IPS-NIHi7 (cell line): ENCODE data around the gene CAPZA1.

Experiments
- DNase-seq: peaks from one replicate; pipeline ENCODE4 v3.0.0; 2012; ENCODE audit warnings: mixed read lengths; ENCODE audit errors: extremely low spot score

Gene CAPZA1

DNA sequence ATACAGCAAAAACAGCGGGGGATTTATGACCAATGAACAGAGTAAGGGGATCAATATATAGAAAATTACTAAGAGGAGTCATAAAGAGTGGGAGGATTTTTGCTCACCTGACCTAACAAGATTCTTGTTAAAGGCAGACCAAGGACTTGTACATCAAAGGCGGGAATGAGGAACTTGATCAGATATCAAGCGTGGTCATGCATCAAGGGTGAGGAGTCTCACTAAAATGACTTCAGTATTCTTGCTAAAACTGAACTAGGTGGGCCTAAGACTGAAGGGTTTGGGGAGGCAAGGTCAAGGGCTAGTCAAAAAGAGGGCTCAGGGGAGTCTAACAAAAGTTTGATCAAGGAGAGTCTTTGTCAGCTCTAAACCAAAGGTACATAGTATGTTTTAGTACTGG is 56.9 kb downstream of the CAPZA1 start:
- no peak for DNase-seq

GRCh38 chr1:112677501-112677900 is 57.9 kb downstream of the CAPZA1 start:
- no peak for DNase-seq

- DNase-seq, result no peak
Observed at GRCh38 chr1:112678605-112679004, 59.0 kb downstream of the CAPZA1 start.

GRCh38 chr1:112685913-112686312 is 66.3 kb downstream of the CAPZA1 start:
- no peak for DNase-seq

DNA sequence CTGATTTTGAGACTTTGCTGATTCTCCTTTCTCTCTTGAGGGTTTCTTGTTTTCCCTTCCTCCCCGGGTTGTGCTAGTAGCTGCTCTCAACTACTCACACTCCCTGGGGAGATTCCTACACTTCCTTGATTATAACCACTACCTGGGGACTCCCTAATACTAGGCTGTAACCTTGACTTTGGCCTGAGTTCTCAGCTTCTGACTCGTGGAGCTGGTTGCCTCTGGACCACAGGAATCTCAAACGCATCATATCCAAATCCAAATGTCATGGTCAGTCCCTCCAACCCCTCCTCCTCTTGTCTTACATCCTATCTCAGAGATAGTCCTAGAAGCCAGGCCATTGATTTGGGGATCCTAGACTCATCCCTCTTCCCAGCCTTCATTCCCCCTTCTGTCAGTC is 66.8 kb downstream of the CAPZA1 start:
- no peak for DNase-seq

- no peak for DNase-seq
Observed at GRCh38 chr1:112686835-112687234, 67.2 kb downstream of the CAPZA1 start.

GRCh38 chr1:112687361-112687760 is 67.7 kb downstream of the CAPZA1 start:
- DNase-seq, result no peak

DNA sequence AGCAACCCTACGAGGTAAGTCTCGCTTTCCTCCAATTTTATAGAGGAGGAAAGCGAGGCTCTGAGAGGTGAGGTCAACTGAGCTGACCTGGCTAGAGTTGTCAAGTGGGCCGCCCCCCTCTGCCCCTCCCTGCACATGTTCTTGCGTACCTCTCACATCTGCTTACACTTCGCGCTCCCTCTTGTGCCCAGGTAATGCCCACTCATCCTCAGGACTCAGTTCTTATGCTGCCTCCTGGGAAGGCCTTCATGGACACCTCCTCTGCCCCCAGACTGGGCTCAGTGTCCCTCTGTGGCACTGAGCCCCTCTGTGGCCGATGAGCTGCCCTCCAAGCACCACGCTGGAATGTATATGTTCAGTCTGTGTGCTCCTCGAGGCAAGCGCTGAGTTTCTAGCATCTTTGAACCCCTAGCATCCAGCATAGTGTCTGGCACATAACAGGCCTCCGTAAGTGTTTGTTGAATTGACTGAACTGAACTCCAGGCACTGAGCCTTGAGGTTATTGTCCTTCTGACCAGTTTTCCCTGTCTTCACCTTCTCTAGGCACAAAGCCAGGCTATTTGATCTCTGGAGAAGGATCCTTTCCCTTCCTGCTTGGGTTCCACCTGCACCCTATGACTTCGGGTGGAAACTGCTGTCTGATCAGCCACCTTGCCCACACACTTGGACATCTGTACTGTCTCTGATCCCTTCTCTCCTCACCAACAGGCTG is 68.3 kb downstream of the CAPZA1 start:
- DNase-seq, result no peak

DNA sequence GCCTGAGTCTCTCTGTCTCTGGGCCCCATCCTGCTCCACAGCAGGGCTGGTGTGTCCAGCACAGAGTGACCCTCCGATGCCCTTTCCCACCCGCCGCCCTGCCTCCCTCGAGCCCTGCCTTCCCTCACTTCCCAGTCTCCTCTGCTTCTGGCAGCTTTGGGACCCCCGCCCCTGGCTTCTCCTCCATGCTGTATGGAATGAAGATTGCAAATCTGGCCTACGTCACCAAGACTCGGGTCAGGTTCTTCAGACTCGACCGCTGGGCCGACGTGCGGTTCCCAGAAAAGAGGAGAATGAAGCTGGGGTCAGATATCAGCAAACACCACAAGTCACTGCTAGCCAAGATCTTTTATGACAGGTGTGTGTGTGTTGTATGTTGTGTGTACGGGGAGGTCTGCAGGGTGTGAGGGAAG is 69.2 kb downstream of the CAPZA1 start:
- DNase-seq, result no peak

DNA sequence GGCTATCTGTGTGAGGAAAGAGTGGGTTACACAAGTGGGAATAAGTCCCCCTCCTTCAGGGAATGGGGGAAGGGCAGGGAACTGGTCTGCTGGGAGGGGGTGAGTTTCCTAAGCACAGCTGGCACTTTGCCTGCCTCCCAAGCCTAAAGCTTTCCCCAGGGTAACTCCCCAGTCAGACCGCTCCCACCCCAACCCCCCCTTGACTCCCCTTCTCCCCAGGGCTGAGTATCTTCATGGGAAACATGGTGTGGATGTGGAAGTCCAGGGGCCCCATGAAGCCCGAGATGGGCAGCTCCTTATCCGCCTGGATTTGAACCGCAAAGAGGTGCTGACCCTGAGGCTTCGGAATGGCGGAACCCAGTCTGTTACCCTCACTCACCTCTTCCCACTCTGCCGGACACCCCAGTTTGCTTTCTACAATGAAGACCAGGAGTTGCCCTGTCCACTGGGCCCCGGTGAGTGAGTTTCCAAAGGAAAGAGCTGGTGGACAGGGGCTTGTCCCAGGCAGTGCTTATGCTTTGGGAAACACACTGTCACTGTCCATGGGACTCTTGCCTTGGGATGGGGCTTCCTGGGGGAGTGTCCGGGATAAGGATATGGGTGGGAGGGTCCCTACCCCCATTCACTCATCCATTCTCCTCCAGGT is 69.7 kb downstream of the CAPZA1 start:
- no peak for DNase-seq

- DNase-seq, result no peak
Observed at GRCh38 chr1:112689842-112690237, 70.2 kb downstream of the CAPZA1 start.

DNA sequence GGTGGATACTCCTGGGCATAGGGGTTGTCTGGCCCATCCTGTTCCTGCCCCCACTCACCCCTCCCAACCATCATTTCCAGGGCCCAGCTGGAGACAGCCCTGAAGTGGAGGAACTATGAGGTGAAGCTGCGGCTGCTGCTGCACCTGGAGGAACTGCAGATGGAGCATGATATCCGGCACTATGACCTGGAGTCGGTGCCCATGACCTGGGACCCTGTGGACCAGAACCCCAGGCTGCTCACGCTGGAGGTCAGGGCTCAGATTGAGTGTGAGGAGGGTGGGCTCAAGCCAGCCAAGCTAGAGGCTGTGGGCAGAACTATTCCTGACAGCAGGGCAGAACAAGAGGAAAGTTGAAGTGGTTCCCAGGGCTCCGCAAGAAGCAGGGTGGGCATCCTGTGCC is 73.0 kb downstream of the CAPZA1 start:
- DNase-seq, result no peak

DNA sequence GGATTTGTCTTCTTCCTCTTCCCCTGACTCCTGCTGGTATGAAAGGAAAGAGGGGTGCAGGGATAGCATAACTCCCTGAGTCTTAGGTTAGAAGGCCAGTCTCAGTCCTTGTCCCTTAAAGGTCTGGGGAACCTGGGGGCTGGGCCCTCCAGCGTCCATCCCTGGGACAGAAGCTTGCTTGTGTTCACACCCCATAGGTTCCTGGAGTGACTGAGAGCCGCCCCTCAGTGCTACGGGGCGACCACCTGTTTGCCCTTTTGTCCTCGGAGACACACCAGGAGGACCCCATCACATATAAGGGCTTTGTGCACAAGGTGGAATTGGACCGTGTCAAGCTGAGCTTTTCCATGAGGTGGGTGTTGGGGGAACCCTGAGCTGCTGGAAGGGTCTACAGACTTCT is 74.2 kb downstream of the CAPZA1 start:
- DNase-seq, result no peak

DNA sequence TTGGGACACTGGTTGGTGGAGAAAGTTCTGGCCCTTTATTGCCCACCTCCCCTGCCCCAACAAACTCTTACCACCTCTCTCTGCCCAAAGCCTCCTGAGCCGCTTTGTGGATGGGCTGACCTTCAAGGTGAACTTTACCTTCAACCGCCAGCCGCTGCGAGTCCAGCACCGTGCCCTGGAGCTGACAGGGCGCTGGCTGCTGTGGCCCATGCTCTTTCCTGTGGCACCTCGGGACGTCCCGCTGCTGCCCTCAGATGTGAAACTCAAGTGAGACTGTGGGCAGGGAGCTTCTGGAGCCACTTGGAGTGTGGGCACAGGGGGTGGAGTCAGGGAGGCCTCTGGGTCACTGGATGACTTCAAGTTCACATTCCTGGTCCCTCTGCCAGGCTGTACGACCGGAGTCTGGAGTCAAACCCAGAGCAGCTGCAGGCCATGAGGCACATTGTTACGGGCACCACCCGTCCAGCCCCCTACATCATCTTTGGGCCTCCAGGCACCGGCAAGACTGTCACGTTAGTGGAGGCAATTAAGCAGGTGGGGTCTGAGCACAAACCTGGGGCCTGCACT is 74.8 kb downstream of the CAPZA1 start:
- no peak for DNase-seq

DNA sequence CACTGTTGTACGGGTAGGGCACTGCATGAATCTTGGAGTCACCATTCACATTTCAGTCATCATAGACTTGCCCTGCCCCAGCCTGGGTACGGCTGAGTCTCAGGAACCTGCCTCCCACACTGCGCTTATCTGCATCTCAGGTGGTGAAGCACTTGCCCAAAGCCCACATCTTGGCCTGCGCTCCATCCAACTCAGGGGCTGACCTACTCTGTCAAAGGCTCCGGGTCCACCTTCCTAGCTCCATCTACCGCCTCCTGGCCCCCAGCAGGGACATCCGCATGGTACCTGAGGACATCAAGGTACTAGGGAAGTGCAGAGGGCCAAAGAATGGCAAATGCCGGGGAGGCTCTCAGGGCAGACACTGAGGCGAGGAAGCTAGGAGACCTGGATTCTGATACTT is 75.6 kb downstream of the CAPZA1 start:
- no peak for DNase-seq

GRCh38 chr1:112696578-112697314 is 77.1 kb downstream of the CAPZA1 start:
- DNase-seq, result no peak

DNA sequence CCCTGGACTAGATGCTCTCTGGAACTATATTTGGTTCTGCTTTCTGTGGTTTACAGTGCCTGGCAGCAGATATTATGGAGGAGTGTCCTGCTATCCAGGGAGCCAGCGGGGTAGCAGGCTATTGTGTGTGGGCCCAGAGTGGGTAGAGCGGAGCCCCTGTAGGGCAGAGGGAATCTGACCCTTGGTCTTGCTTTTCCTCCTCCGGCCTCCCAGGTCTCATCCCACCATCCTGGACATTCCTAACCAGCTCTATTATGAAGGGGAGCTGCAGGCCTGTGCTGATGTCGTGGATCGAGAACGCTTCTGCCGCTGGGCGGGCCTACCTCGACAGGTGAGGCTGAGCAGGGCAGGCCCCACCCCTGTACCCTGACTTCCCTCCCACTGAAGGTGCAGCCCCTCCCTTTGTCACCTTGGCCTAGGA is 78.2 kb downstream of the CAPZA1 start:
- DNase-seq, result no peak

- DNase-seq, result peak; percentile 38
Observed at GRCh38 chr1:112698366-112699310, 79.0 kb downstream of the CAPZA1 start.

- DNase-seq, result no peak
Observed at GRCh38 chr1:112699425-112700144, 80.0 kb downstream of the CAPZA1 start.

DNA sequence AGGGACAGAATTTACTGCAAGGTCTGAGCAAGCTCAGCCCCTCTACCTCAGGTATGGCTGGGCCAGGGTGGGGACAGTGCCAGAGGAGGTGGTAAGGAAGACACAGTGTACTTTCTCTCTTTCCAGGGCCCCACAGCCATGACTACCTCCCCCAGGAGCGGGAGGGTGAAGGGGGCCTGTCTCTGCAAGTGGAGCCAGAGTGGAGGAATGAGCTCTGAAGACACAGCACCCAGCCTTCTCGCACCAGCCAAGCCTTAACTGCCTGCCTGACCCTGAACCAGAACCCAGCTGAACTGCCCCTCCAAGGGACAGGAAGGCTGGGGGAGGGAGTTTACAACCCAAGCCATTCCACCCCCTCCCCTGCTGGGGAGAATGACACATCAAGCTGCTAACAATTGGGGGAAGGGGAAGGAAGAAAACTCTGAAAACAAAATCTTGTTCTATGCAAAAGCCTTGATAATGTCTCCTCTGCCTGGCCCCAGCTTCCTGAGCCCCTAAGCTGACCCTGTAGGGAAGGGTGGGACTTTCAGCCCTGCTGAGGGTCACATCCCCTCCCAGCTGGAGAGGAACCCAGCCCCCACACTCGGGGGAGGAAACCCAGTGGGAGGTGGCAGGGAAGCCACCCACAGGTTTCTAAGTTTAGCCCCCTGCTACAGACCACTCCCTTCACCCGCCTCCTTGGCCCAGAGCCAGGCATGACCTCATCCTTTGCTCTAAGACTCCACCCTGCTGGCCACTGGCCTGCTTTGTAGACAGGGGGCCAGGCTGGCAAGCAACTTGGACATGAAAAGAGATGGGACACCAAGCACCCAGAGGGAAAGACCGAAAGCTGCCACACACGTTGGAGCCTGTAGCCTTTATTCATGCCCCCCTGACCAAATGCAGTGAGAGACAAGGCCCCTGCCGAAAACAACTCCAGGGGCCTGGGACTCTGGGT is 80.9 kb downstream of the CAPZA1 start:
- peak; percentile 83 for DNase-seq
